8988T (cell line): ENCODE results near the gene CPD.
A peak's percentile ranks its signal among the peaks of the same experiment; 100 is the strongest.
"Not testable (repeated sequence)": the region's sequence is repeated elsewhere in the genome, so short reads cannot be mapped to it uniquely, and the experiment has no call there.

ENCODE experiments used
- DNase-seq: peaks from one replicate; pipeline ENCODE4 v3.0.0; 2011

The CPD gene

GRCh38 chr17:30436729-30437128 lies 58.0 kb downstream of the CPD start:
- DNase-seq, result no peak

GRCh38 chr17:30443721-30444120 lies 65.0 kb downstream of the CPD start:
- no peak for DNase-seq

- not testable (repeated sequence) for DNase-seq
Measured at GRCh38 chr17:30446640-30447039, 67.9 kb downstream of the CPD start.

- no peak for DNase-seq
Measured at GRCh38 chr17:30449480-30449879, 70.8 kb downstream of the CPD start.

- DNase-seq, result no peak
Measured at GRCh38 chr17:30450125-30451027, 71.6 kb downstream of the CPD start.

- no peak for DNase-seq
Measured at GRCh38 chr17:30454635-30455034, 75.9 kb downstream of the CPD start.

GRCh38 chr17:30458371-30458770 lies 79.6 kb downstream of the CPD start:
- DNase-seq, result no peak

- not testable (repeated sequence) for DNase-seq
Measured at GRCh38 chr17:30458797-30459413, 80.2 kb downstream of the CPD start.

- no peak for DNase-seq
Measured at GRCh38 chr17:30468465-30468864, 89.7 kb downstream of the CPD start.

GRCh38 chr17:30472238-30472890 lies 93.6 kb downstream of the CPD start:
- DNase-seq, result no peak

- no peak for DNase-seq
Measured at GRCh38 chr17:30475206-30475605, 96.5 kb downstream of the CPD start.

- DNase-seq, result no peak
Measured at GRCh38 chr17:30476726-30477082, 98.0 kb downstream of the CPD start.

GRCh38 chr17:30477083-30477773 lies 98.5 kb downstream of the CPD start, which contains the start of gene GOSR1:
Gene GOSR1, plus strand, starts transcription at chr17:30477408. Its CDS starts 26 bp downstream, at chr17:30477434.
- DNase-seq, result peak; percentile 54

GRCh38 chr17:30477774-30478115 lies 99.0 kb downstream of the CPD start:
- no peak for DNase-seq

- DNase-seq, result no peak
Measured at GRCh38 chr17:30482555-30482954, 103.8 kb downstream of the CPD start.

- no peak for DNase-seq
Measured at GRCh38 chr17:30483159-30483558, 104.4 kb downstream of the CPD start.

GRCh38 chr17:30493780-30494179 lies 115.1 kb downstream of the CPD start:
- no peak for DNase-seq

GRCh38 chr17:30495586-30495985 lies 116.9 kb downstream of the CPD start:
- DNase-seq, result no peak

GRCh38 chr17:30503558-30503957 lies 124.8 kb downstream of the CPD start:
- no peak for DNase-seq

- no peak for DNase-seq
Measured at GRCh38 chr17:30505868-30506417, 127.2 kb downstream of the CPD start.

GRCh38 chr17:30506481-30506880 lies 127.8 kb downstream of the CPD start:
- no peak for DNase-seq

- DNase-seq, result no peak
Measured at GRCh38 chr17:30513346-30513745, 134.6 kb downstream of the CPD start.
